ENCODE results near the gene USP21.

DNA sequence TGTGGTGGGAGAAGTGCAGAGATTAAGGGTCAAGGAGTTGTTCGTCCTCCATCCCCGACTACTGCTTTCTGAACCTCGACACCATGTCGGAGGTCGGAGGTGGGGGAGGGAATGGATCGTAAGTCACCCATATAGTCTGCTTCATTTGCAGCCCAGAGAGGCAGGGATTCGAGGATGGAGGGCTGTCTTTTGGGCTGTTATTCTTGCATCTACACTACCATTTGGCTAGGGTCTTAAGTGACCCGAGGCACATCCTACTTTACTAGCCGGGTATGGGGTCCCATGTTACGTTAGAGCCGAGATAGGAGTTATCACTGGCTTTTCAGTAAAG is 578 bp downstream of the USP21 start:
- TF ChIP-seq, protein P1, sequence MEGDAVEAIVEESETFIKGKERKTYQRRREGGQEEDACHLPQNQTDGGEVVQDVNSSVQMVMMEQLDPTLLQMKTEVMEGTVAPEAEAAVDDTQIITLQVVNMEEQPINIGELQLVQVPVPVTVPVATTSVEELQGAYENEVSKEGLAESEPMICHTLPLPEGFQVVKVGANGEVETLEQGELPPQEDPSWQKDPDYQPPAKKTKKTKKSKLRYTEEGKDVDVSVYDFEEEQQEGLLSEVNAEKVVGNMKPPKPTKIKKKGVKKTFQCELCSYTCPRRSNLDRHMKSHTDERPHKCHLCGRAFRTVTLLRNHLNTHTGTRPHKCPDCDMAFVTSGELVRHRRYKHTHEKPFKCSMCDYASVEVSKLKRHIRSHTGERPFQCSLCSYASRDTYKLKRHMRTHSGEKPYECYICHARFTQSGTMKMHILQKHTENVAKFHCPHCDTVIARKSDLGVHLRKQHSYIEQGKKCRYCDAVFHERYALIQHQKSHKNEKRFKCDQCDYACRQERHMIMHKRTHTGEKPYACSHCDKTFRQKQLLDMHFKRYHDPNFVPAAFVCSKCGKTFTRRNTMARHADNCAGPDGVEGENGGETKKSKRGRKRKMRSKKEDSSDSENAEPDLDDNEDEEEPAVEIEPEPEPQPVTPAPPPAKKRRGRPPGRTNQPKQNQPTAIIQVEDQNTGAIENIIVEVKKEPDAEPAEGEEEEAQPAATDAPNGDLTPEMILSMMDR (IDR thresholded peaks at IDR 0.05) = no peak
- TF ChIP-seq POLR2A (IDR thresholded peaks at IDR 0.05) = no peak
